Colonic mucosa (tissue), 4 donors: ENCODE data around the gene QRICH2. TPM values are rescaled to one million over a fixed set of nuclear protein-coding genes. Genes with fewer than 3 reads are reported as not detected.
"Not testable (repeated sequence)": the region's sequence is repeated elsewhere in the genome, so short reads cannot be mapped to it uniquely, and the experiment has no call there.

ENCODE experiments used
- DNase-seq: peaks from one replicate; pipeline ENCODE4 v3.0.0-alpha.2; 2020
- H3K27ac ChIP-seq: fragments of 200-600 bp; one replicate; pipeline ENCODE4 v1.8.0; 2021
- H3K27me3 ChIP-seq: fragments of 200-600 bp; one replicate; pipeline ENCODE4 v1.8.0; 2021
- H3K36me3 ChIP-seq: fragments of 200-600 bp; one replicate; pipeline ENCODE4 v1.8.0; 2021
- H3K4me1 ChIP-seq: fragments of 200-600 bp; one replicate; pipeline ENCODE4 v1.8.0; 2021; ENCODE audit warnings: mild to moderate bottlenecking
- H3K4me3 ChIP-seq: fragments of 200-600 bp; one replicate; pipeline ENCODE4 v1.8.0; 2021
- H3K9ac ChIP-seq, 2 donors: one replicate each; pipeline ENCODE4 v1.7.0; 2013; ENCODE audit warnings: control low read depth in 2 of 2, low read depth in 2 of 2, low read length in 2 of 2
- H3K9me3 ChIP-seq: fragments of 200-600 bp; one replicate; pipeline ENCODE4 v1.8.0; 2021
- CTCF ChIP-seq: fragments of 200-600 bp; IDR thresholded peaks from one replicate; pipeline ENCODE4 v1.8.0; 2022; ENCODE audit warnings: antibody characterized with exemption, mild to moderate bottlenecking
- intact Hi-C: fragments of 100-400 bp; cut with DNase I; formaldehyde crosslinking; loops from one replicate; pipeline ENCODE4 v1.14.1; 2022
- total RNA-seq, 2 donors: library from RNA; stranded (reverse); fragmentation: NEBNext Ultra II Directional in 1 of 2; extraction: Animal tissue kit (Norgen Biotek cat#: 25700) in 1 of 2; gene quantifications; one replicate each; pipeline ENCODE4 v1.2.1, GENCODE V29; 2021
- donor health status: healthy.
- donor health status: DM: no; HTN: no; CAD: no.
- donor health status: DM: no; HTN: no; CAD: no.

QRICH2 gene
- total RNA-seq, 2 donors from 2014 or later, result 1.2 to 5.7 TPM

GRCh38 chr17:76270770-76271668 is 37.1 kb downstream of the QRICH2 start:
- no peak for TF ChIP-seq CTCF
- Histone ChIP-seq H3K4me1 (peaks cover 34% of the 10 kb centered on the region), H3K27me3 (no peaks in the 10 kb centered on the region), H3K9ac (peak overlapping the region; percentile 88 to 89), H3K4me3 (peak overlapping the region; percentile 39), H3K9me3 (no peaks in the 10 kb centered on the region), H3K36me3 (no peaks in the 10 kb centered on the region), H3K27ac (peak overlapping the region; percentile 60)
- intact Hi-C loops, result loop anchor here (10.0 kb wide), 1 partner anchor 86 kb away; no protein-coding TSS in a partner anchor
- no peak for DNase-seq

GRCh38 chr17:76270127-76270592 is 37.9 kb downstream of the QRICH2 start:
- intact Hi-C loops, result loop anchor here (10.0 kb wide), 1 partner anchor 85 kb away; no protein-coding TSS in a partner anchor
- no peaks in the 10 kb centered on the region for H3K36me3 ChIP-seq
- H3K9me3 ChIP-seq, result no peaks in the 10 kb centered on the region
- TF ChIP-seq CTCF, result no peak
- H3K27me3 ChIP-seq, result no peaks in the 10 kb centered on the region
- no peak overlapping the region for H3K9ac ChIP-seq
- H3K4me1 ChIP-seq, result peaks cover 34% of the 10 kb centered on the region
- H3K27ac ChIP-seq, result no peak overlapping the region
- no peak overlapping the region for H3K4me3 ChIP-seq
- DNase-seq, result no peak

- Histone ChIP-seq H3K36me3 (no peaks in the 10 kb centered on the region), H3K27me3 (no peaks in the 10 kb centered on the region), H3K9ac (peak overlapping the region in 1 of 2 donors; percentile 12), H3K4me1 (peaks cover 34% of the 10 kb centered on the region), H3K4me3 (no peak overlapping the region), H3K27ac (peak overlapping the region; percentile 79), H3K9me3 (no peaks in the 10 kb centered on the region)
- DNase-seq, result no peak
- no peak for TF ChIP-seq CTCF
- intact Hi-C loops, result no loop called here
Measured at GRCh38 chr17:76268991-76269981, 38.8 kb downstream of the QRICH2 start.

GRCh38 chr17:76268015-76268749 is 39.9 kb downstream of the QRICH2 start:
- Histone ChIP-seq H3K27ac (peak overlapping the region; percentile 79), H3K9ac (peak overlapping the region; percentile 57 to 58)
- intact Hi-C loops, result no loop called here

GRCh38 chr17:76267581-76268001 is 40.5 kb downstream of the QRICH2 start:
- H3K9me3 ChIP-seq, intact Hi-C loops, DNase-seq, H3K4me3 ChIP-seq, H3K36me3 ChIP-seq, H3K27me3 ChIP-seq: not testable (repeated sequence)
- peak overlapping the region; percentile 57 to 58 for H3K9ac ChIP-seq
- peak overlapping the region; percentile 79 for H3K27ac ChIP-seq
- H3K4me1 ChIP-seq, result peaks cover 50% of the 10 kb centered on the region

More at GRCh38 chr17:76268015-76268749, 39.9 kb downstream of the QRICH2 start:
- H3K27me3 ChIP-seq, result no peaks in the 10 kb centered on the region
- H3K36me3 ChIP-seq, result no peaks in the 10 kb centered on the region
- H3K9me3 ChIP-seq, result no peaks in the 10 kb centered on the region
- peaks cover 45% of the 10 kb centered on the region for H3K4me1 ChIP-seq
- H3K4me3 ChIP-seq, result no peak overlapping the region
- no peak for TF ChIP-seq CTCF
- peak; percentile 77 for DNase-seq
